Measurements from ENCODE around the gene DIRAS1.

Gene DIRAS1

DNA sequence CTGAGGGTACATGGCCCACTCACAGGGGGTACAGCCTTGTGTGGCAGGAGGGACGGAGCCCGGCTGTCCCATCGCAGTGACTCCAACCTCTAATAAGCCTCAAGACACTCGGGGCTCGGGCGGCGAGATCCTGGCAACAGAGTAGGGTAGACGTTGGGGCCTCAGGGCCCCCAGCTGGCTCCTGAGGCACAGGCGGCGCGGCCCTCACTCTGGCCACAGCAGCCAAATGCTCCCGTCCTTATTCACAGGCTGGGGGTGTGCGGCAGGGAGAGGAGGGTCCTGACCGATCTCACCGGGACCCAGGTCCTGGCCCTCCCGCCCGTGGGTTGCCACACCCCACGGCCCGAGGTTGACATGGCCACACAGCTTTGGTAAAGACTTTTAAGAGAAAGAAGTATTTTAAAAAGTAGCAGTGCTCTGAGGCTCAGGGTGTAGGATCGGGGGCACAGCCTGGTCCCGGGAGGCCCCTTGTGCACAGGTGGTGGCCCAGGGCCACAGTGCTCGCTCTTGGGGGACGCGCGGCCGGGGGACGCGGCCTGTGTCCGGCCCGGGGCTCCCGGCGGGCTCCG, 11.1 kb upstream of the DIRAS1 start:
- peaks cover 10% of the 10 kb centered on the region for H3K27me3 ChIP-seq (ENCODE audit: control insufficient read depth, insufficient read depth, low read length)
- peaks cover 9% of the 10 kb centered on the region for H3K36me3 ChIP-seq (ENCODE audit: control insufficient read depth, low read depth, low read length)
- no peak overlapping the region for H3K27ac ChIP-seq (ENCODE audit: low read length)
- H3K9me3 ChIP-seq (ENCODE audit: control insufficient read depth, low read depth, low read length): no peaks in the 10 kb centered on the region
- H3K9ac ChIP-seq (ENCODE audit: low read length): no peak overlapping the region
- H3K4me3 ChIP-seq (ENCODE audit: low read length): no peak overlapping the region
- H3K4me1 ChIP-seq (ENCODE audit: control insufficient read depth, low read depth, low read length): no peaks in the 10 kb centered on the region

DNA sequence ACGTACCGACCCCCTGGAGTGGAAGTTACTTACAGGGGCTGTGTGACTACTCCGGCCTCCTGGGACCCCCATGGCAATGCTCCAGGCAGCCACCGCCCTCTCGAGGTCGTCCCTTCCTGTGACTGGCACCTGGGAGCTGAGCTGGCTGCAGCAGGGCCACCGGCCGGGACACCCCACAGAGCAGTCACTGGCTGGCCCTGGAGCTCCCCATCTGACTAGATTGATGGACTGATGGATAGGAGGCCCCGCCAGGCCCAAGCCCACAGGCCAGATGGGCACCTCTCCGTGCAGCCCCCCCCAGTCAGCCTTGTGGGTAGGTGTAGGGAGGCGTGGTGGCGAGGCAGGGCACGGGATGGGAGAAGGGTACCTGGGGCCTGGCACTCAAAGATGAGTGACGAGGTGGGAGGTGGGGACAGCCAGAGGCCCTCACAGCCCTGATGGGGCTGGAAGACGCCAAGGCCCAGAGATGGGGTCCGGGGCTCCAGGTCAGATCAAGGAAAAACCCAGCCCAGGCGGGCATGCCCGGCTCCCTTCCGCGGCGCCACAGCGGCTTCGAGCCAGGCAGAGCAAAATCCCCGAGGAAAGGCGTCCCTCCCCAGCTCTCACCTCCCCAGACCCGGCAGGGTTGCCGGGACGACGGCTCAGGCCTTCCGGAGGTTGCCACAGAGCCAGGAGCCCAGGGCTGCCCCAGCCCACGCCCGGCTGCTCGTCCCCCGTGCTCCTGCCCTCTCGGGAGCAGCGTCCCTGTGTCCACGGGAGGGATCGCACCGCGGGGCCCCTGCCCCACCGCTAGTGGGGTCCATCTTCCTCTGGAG, 10.2 kb upstream of the DIRAS1 start:
- no peak overlapping the region for H3K27ac ChIP-seq (ENCODE audit: low read length)
- H3K27me3 ChIP-seq (ENCODE audit: control insufficient read depth, insufficient read depth, low read length): peaks cover 13% of the 10 kb centered on the region
- no peak overlapping the region for H3K4me3 ChIP-seq (ENCODE audit: low read length)
- H3K4me1 ChIP-seq (ENCODE audit: control insufficient read depth, low read depth, low read length): no peaks in the 10 kb centered on the region
- no peak overlapping the region for H3K9ac ChIP-seq (ENCODE audit: low read length)
- H3K9me3 ChIP-seq (ENCODE audit: control insufficient read depth, low read depth, low read length): no peaks in the 10 kb centered on the region
- peaks cover 4% of the 10 kb centered on the region for H3K36me3 ChIP-seq (ENCODE audit: control insufficient read depth, low read depth, low read length)

DNA sequence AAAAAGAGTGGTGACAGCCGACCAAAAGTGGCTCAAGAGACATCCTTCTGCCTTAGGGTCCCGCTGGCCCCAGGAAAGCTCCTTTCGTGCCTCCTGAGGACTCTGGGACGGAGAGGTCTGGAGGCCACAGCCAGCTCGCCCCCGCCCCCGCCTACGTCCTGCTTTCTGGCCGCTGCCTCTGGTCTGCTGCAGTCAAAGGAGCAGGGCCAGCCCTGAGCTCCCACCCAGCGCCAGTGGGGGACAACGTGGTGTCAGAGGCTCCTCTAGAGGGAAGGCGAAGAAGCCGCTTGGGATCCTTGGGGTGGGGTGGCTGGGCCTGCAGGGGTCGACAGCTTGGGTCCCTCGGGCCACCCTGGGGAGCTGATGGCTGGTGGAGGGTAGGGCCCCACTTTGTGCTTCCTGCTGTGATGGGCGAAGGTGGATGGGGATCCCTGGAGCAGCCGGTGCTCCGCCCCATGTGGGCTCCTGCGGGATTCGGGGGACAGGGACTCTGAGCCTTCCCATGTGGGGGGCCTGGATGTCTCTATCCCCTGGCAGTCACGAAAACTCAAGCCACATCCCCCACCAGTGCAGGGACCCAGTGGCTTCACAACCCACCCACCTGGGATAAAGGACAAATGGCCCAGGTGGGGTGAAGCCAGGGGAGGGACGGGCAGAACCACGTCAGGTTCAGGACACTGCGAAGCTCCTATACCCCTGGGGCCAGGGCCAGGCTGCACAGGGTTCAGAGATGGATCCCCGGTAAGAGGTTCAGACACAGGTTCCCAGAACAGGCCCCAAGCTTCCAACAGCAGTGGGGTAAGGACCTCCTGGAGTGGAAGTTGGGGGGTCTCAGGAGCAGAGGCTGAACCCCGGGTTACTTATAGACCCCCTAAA, 9.0 kb upstream of the DIRAS1 start:
- no peaks in the 10 kb centered on the region for H3K36me3 ChIP-seq (ENCODE audit: control insufficient read depth, low read depth, low read length)
- H3K4me1 ChIP-seq (ENCODE audit: control insufficient read depth, low read depth, low read length): no peaks in the 10 kb centered on the region
- no peak overlapping the region for H3K27ac ChIP-seq (ENCODE audit: low read length)
- H3K27me3 ChIP-seq (ENCODE audit: control insufficient read depth, insufficient read depth, low read length): peaks cover 13% of the 10 kb centered on the region
- no peak overlapping the region for H3K4me3 ChIP-seq (ENCODE audit: low read length)
- no peak overlapping the region for H3K9ac ChIP-seq (ENCODE audit: low read length)
- no peaks in the 10 kb centered on the region for H3K9me3 ChIP-seq (ENCODE audit: control insufficient read depth, low read depth, low read length)

DNA sequence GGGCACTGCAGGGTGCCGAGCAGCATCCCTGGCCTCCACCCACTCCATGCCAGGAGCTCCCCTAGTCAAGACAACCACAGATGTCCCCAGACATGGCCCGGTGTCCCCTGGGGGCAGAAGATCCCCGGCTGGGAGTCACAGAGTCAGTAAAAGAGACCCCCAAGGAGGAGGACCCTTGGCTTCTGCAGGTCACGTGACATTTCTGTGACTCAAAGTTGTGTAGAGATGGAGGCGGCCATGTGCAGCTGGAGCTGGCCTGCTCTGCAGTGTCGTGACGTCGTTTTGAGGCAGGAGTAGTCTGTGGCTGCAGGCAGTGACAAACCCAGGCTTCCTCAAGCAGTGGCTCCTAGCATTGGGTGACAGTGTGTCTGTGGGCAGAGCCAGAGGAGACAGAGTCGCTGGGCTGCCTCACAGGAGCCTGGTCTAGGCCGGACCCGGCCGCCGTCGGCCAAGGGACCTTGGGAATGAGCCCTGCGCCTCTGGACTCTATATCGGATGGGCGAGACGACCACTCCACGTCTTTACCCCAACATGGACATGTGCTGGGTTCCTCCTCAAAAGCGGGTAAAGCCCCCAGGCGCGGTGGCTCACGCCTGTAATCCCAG, 7.7 kb upstream of the DIRAS1 start:
- Histone ChIP-seq H3K36me3 (ENCODE audit: control insufficient read depth, low read depth, low read length) (no peaks in the 10 kb centered on the region), H3K4me3 (ENCODE audit: low read length) (no peak overlapping the region), H3K4me1 (ENCODE audit: control insufficient read depth, low read depth, low read length) (no peaks in the 10 kb centered on the region), H3K9me3 (ENCODE audit: control insufficient read depth, low read depth, low read length) (no peaks in the 10 kb centered on the region), H3K9ac (ENCODE audit: low read length) (no peak overlapping the region), H3K27me3 (ENCODE audit: control insufficient read depth, insufficient read depth, low read length) (peaks cover 13% of the 10 kb centered on the region), H3K27ac (ENCODE audit: low read length) (no peak overlapping the region)

DNA sequence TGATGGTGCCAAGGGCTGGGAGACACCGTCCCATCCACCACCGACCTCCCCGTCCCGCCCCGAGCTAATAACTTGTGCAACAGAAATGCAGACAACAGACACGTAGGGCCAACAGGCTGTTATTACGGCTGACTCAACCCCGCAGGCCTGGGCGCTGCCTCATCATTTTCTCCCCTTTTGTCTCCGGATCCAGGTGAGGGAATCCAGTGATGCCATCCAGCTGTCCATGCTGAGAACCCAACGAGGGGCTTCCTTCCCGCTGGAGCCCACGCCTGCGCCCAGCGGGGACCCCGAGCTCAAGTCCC, 6.4 kb upstream of the DIRAS1 start:
- Histone ChIP-seq H3K36me3 (ENCODE audit: control insufficient read depth, low read depth, low read length) (no peaks in the 10 kb centered on the region), H3K27ac (ENCODE audit: low read length) (no peak overlapping the region), H3K9ac (ENCODE audit: low read length) (no peak overlapping the region), H3K27me3 (ENCODE audit: control insufficient read depth, insufficient read depth, low read length) (peaks cover 13% of the 10 kb centered on the region), H3K9me3 (ENCODE audit: control insufficient read depth, low read depth, low read length) (no peaks in the 10 kb centered on the region), H3K4me3 (ENCODE audit: low read length) (no peak overlapping the region), H3K4me1 (ENCODE audit: control insufficient read depth, low read depth, low read length) (no peaks in the 10 kb centered on the region)

DNA sequence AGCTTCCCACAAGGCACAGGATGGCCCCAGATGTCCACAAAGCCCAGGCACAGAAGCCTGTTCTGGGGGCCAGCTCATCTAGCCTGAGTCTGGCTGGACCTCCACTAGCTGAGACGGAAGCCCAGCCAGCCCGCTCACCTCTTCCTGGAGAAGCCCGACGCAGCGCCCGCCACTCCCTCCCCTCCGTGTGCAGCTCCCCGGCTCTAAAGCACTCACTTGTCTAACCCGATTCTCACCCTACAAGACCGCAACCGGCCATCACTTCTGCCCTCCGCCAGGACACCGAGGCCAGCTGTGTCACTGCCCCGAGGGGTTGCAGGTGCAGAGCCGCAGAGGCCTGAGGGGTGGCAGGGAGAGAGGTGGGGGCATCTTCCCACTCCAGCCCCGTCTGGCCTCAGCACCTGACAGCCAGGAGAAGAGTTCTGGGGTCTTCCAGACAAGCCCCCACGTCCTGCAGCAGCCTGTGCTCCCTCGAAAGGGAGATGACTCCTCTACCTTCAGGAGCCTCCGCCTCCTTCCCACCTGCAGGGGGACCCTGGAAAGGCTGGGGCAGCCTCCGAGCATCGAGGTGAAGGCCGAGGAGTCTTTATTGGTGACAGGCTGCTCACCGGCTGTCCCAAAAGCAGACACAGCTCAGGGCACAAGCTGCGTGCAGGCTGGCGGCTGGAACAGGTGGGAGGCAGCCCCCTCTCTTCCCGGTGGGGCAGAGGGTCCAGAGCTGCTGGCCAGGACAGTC, 5.9 kb upstream of the DIRAS1 start:
- Histone ChIP-seq H3K27ac (ENCODE audit: low read length) (no peak overlapping the region), H3K9me3 (ENCODE audit: control insufficient read depth, low read depth, low read length) (no peaks in the 10 kb centered on the region), H3K4me3 (ENCODE audit: low read length) (no peak overlapping the region), H3K9ac (ENCODE audit: low read length) (no peak overlapping the region), H3K36me3 (ENCODE audit: control insufficient read depth, low read depth, low read length) (no peaks in the 10 kb centered on the region), H3K4me1 (ENCODE audit: control insufficient read depth, low read depth, low read length) (no peaks in the 10 kb centered on the region), H3K27me3 (ENCODE audit: control insufficient read depth, insufficient read depth, low read length) (peaks cover 18% of the 10 kb centered on the region)

DNA sequence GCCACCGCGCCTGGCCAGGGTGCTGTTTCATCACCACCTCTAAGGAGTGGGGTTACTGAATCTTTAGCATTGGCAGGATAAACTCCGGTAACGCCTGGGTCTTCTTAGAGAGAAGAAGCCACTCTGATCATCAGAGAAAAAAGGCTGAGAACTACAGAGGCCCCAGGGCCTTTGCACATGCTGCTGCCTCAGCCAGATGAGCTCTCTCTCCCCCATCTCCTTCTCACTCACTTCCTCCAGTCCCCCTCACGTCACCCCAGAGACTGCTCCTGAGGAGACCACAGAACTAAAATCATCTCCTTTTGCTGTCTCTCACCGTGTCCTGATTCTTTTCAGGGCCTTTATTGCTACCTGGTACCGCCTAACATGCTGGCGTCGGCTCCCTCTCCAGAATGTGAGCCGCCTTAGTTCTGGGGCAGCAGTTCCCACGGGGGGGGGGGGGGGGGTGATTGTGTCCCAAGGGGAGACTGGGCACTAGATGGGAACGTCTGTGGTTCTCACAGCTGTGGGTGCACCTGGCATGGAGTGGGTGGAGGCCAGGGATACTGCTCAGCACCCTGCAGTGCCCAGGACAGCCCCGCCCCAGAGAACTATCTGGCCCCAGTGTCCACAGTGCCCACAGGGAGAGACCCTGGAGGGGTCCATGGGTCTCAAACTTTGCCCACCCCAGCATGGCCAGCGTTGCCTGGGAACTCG, 5.1 kb upstream of the DIRAS1 start:
- H3K36me3 ChIP-seq (ENCODE audit: control insufficient read depth, low read depth, low read length): no peaks in the 10 kb centered on the region
- H3K4me3 ChIP-seq (ENCODE audit: low read length): no peak overlapping the region
- H3K9me3 ChIP-seq (ENCODE audit: control insufficient read depth, low read depth, low read length): no peaks in the 10 kb centered on the region
- H3K9ac ChIP-seq (ENCODE audit: low read length): no peak overlapping the region
- no peaks in the 10 kb centered on the region for H3K4me1 ChIP-seq (ENCODE audit: control insufficient read depth, low read depth, low read length)
- H3K27me3 ChIP-seq (ENCODE audit: control insufficient read depth, insufficient read depth, low read length): peaks cover 23% of the 10 kb centered on the region
- H3K27ac ChIP-seq (ENCODE audit: low read length): no peak overlapping the region

DNA sequence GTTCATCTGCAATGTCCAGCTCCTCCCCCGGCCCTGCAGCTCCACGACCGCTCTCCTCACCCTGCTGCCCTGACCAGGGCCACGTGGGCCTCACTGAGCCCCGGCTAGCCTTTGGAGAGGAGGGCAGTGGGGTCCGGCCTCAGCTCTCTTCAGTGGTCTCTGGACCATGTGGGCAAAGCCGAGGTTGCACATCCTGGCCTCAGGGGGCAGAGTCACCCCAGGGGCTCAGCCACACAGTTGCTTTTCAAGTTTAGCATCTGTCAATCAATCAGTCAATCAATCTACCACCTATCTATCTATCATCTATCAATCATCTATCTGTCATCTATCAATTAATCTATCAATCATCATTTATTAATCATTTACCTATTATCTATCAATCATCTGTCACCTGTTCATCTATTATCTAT, 3.0 kb upstream of the DIRAS1 start:
- Histone ChIP-seq H3K4me1 (ENCODE audit: control insufficient read depth, low read depth, low read length) (peaks cover 6% of the 10 kb centered on the region), H3K27me3 (ENCODE audit: control insufficient read depth, insufficient read depth, low read length) (peaks cover 23% of the 10 kb centered on the region), H3K9ac (ENCODE audit: low read length) (no peak overlapping the region), H3K36me3 (ENCODE audit: control insufficient read depth, low read depth, low read length) (no peaks in the 10 kb centered on the region), H3K27ac (ENCODE audit: low read length) (no peak overlapping the region), H3K9me3 (ENCODE audit: control insufficient read depth, low read depth, low read length) (no peaks in the 10 kb centered on the region), H3K4me3 (ENCODE audit: low read length) (no peak overlapping the region)

DNA sequence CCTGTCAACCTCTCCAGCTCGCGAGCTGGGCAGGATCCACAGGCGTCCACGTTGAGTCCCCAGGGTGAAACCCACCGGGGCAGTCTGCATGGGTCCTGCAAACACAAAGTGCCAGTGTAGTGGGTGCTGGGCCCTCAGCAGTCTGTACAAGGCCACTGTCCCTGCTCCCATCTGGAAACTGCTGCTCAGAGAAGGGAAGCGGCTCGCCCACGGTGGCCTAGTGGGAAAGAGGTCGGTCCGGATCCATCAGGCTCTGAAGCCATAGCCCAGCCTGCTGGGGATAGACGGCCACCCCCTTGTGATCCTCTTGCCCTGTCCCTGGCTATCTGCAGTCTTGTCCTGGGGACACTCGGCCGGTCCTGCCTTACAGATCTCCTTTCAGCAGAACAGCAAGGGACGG, 2.6 kb upstream of the DIRAS1 start:
- H3K4me3 ChIP-seq (ENCODE audit: low read length): no peak overlapping the region
- no peaks in the 10 kb centered on the region for H3K36me3 ChIP-seq (ENCODE audit: control insufficient read depth, low read depth, low read length)
- no peak overlapping the region for H3K27ac ChIP-seq (ENCODE audit: low read length)
- no peaks in the 10 kb centered on the region for H3K9me3 ChIP-seq (ENCODE audit: control insufficient read depth, low read depth, low read length)
- peaks cover 6% of the 10 kb centered on the region for H3K4me1 ChIP-seq (ENCODE audit: control insufficient read depth, low read depth, low read length)
- no peak overlapping the region for H3K9ac ChIP-seq (ENCODE audit: low read length)
- peaks cover 21% of the 10 kb centered on the region for H3K27me3 ChIP-seq (ENCODE audit: control insufficient read depth, insufficient read depth, low read length)

DNA sequence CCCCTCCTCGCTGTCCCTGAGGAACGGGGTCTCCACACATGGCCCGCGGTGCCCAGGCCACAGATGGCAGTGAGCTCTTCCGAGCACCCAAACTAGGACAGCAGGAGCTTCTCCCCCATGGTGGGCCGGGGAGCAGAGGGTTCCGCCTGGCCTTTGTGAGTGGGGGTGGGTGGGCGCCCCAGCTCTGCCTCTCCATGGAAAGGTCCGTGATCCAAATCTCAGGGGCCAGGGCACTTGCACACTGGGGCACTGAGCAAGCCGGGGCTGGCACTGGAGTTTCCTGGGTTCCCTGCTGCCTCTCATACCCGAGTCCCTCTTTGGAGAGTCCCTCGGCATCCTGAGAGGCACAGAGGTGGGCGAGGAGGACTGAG, 2.2 kb upstream of the DIRAS1 start:
- Histone ChIP-seq H3K4me3 (ENCODE audit: low read length) (no peak overlapping the region), H3K27me3 (ENCODE audit: control insufficient read depth, insufficient read depth, low read length) (peaks cover 20% of the 10 kb centered on the region), H3K36me3 (ENCODE audit: control insufficient read depth, low read depth, low read length) (no peaks in the 10 kb centered on the region), H3K4me1 (ENCODE audit: control insufficient read depth, low read depth, low read length) (peaks cover 6% of the 10 kb centered on the region), H3K27ac (ENCODE audit: low read length) (no peak overlapping the region), H3K9ac (ENCODE audit: low read length) (no peak overlapping the region), H3K9me3 (ENCODE audit: control insufficient read depth, low read depth, low read length) (no peaks in the 10 kb centered on the region)

All from iPS-18a (cell line).